WTC11 (cell line): ENCODE measurements around the gene ADAM30. TPM values are rescaled to one million over a fixed set of nuclear protein-coding genes. Genes with fewer than 3 reads are reported as not detected.

Source experiments
- ATAC-seq: fragments of 200-7000 bp; cut with Tn5 transposase; 2 replicates; pipeline ENCODE4 v1.10.0; 2021; ENCODE audit warnings: mild to moderate bottlenecking, moderate library complexity
- CTCF ChIA-PET: fragments of 300-600 bp; sonication (Branson Sonifier 250); formaldehyde crosslinking; loops from one replicate; lab custom pipeline; 2021; ENCODE audit warnings: antibody characterized with exemption; lab: Charles Lee
- POLR2A ChIA-PET: fragments of 350-600 bp; sonication (Branson Sonifier 250); formaldehyde crosslinking; loops from one replicate; lab custom pipeline; 2021; ENCODE audit warnings: antibody characterized with exemption; lab: Charles Lee
- DNase-seq: peaks from one replicate; pipeline ENCODE4 v3.0.0; 2021; ENCODE audit warnings: low spot score
- H3K27ac Mint-ChIP-seq: 2 replicates; pipeline ENCODE4 v1.8.0; 2021; ENCODE audit warnings: mixed read lengths
- H3K27me3 Mint-ChIP-seq: 2 replicates; pipeline ENCODE4 v1.8.0; 2021; ENCODE audit warnings: low read depth, mild to moderate bottlenecking, moderate library complexity, mixed read lengths
- H3K36me3 Mint-ChIP-seq: 2 replicates; pipeline ENCODE4 v1.8.0; 2021; ENCODE audit warnings: mixed read lengths
- H3K4me1 Mint-ChIP-seq: 2 replicates; pipeline ENCODE4 v1.8.0; 2022; ENCODE audit warnings: mixed read lengths
- H3K4me3 Mint-ChIP-seq: 2 replicates; pipeline ENCODE4 v1.8.0; 2021; ENCODE audit warnings: mild to moderate bottlenecking, moderate library complexity, mixed read lengths
- H3K9me3 Mint-ChIP-seq: 2 replicates; pipeline ENCODE4 v1.8.0; 2021; ENCODE audit warnings: mixed read lengths
- HMGA2 ChIP-seq: fragments of 250-450 bp; sonication (Bioruptor Pico); IDR thresholded peaks from 2 replicates; pipeline ENCODE4 v1.4.0; 2021; ENCODE audit warnings: mild to moderate bottlenecking, moderate library complexity
- RELA ChIP-seq: sonication (generic); formaldehyde crosslinking; IDR thresholded peaks from 2 replicates; pipeline ENCODE4 v1.8.1; 2022; ENCODE audit warnings: missing genetic modification reagents, mild to moderate bottlenecking, borderline replicate concordance
- TCF7 ChIP-seq: sonication (generic); formaldehyde crosslinking; IDR thresholded peaks from 2 replicates; pipeline ENCODE4 v1.8.0; 2022; ENCODE audit warnings: mild to moderate bottlenecking, low read depth, missing genetic modification reagents, moderate library complexity
- ZBTB21 ChIP-seq: sonication (generic); formaldehyde crosslinking; IDR thresholded peaks from 2 replicates; pipeline ENCODE4 v1.8.1; 2023; ENCODE audit warnings: mild to moderate bottlenecking, missing genetic modification reagents, borderline replicate concordance
- ZNF138 ChIP-seq: sonication (generic); formaldehyde crosslinking; conservative IDR thresholded peaks from 2 replicates; pipeline ENCODE4 v1.8.1; 2022; ENCODE audit warnings: mild to moderate bottlenecking, moderate library complexity, missing genetic modification reagents
- ZNF219 ChIP-seq: sonication (generic); formaldehyde crosslinking; IDR thresholded peaks from 2 replicates; pipeline ENCODE4 v1.8.0; 2023; ENCODE audit warnings: missing genetic modification reagents, mild to moderate bottlenecking, borderline replicate concordance
- total RNA-seq: library from RNA; stranded (reverse); gene quantifications from 3 replicates; pipeline ENCODE4 v1.2.3, GENCODE V29; 2021
- TF ChIP-seq, protein P1 (sequence below): fragments of 250-450 bp; sonication (Bioruptor Pico); conservative IDR thresholded peaks from 2 replicates; pipeline ENCODE4 v1.9.0; 2021; ENCODE audit warnings: mild to moderate bottlenecking
- TF ChIP-seq, protein P2 (sequence below): fragments of 250-450 bp; sonication (Bioruptor Pico); IDR thresholded peaks from 2 replicates; pipeline ENCODE4 v1.9.0; 2021; ENCODE audit warnings: mild to moderate bottlenecking, borderline replicate concordance
- TF ChIP-seq, protein P3 (sequence below): sonication (generic); formaldehyde crosslinking; IDR thresholded peaks from 2 replicates; pipeline ENCODE4 v1.8.1; 2022; ENCODE audit warnings: missing genetic modification reagents, borderline replicate concordance
- TF ChIP-seq, protein P4 (sequence below): fragments of 250-450 bp; sonication (Bioruptor Pico); IDR thresholded peaks from 2 replicates; pipeline ENCODE4 v1.9.0; 2021; ENCODE audit warnings: moderate library complexity, mild to moderate bottlenecking, inconsistent platforms, borderline replicate concordance
- TF ChIP-seq, protein P5 (sequence below): sonication (generic); formaldehyde crosslinking; IDR thresholded peaks from 2 replicates; pipeline ENCODE4 v1.8.0; 2023; ENCODE audit warnings: missing genetic modification reagents, mild to moderate bottlenecking, borderline replicate concordance
- TF ChIP-seq, protein P6 (sequence below): sonication (generic); formaldehyde crosslinking; IDR thresholded peaks from 2 replicates; pipeline ENCODE4 v1.8.1; 2022; ENCODE audit warnings: mild to moderate bottlenecking, moderate library complexity, missing genetic modification reagents
- TF ChIP-seq, protein P7 (sequence below): sonication (generic); formaldehyde crosslinking; IDR thresholded peaks from 2 replicates; pipeline ENCODE4 v1.8.0; 2022; ENCODE audit warnings: mild to moderate bottlenecking, missing genetic modification reagents
- TF ChIP-seq, protein P8 (sequence below): sonication (generic); formaldehyde crosslinking; IDR thresholded peaks from 2 replicates; pipeline ENCODE4 v1.8.1; 2023; ENCODE audit warnings: mild to moderate bottlenecking, missing genetic modification reagents
- TF ChIP-seq, protein P9 (sequence below): fragments of 250-450 bp; sonication (Bioruptor Pico); IDR thresholded peaks from 2 replicates; pipeline ENCODE4 v1.9.0; 2021; ENCODE audit warnings: mild to moderate bottlenecking

ADAM30 gene
- total RNA-seq, 1 experiment from 2014 or later, result not detected

DNA sequence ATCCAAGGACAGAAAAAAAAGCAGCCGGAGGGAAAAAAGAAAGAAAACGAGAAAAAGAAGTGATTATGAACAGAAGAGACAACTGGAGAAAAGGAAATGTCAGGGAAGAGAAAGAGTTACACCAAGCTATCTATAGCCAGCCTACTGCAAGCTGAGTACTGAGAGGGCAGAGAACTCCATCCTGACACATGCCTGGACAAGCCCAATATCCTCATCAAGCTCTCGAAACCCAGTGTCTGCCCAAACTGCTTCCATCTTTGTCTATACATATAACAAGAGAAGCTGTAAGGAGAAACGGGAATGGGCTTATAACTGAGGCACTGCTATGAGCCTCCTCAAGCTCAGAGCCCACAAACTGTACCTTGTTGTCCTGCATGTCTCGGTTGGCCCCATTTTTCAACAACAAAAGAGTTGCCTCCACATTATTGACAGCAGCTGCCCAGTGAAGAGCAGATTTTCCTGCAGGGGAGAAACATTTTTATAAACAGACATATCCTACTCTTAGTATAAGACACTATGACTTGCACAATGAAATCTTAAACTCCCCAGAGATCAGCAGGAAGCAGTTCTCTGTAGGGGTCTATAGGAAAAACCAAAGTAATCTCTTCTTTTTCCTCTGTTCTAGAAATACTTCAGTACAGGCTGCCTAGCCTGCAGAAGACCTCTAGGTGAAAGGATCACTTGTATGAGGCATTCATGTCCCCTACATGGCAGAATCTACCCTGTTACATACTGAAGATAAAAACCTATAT, 21.2 kb upstream of the ADAM30 start:
- DNase-seq (no peak), ATAC-seq (no peak)
- Mint-ChIP-seq H3K27ac (peak overlapping the region; percentile 1), H3K9me3 (no peaks in the 10 kb centered on the region), H3K4me3 (no peak overlapping the region), H3K36me3 (peaks cover 60% of the 10 kb centered on the region), H3K27me3 (no peaks in the 10 kb centered on the region), H3K4me1 (no peaks in the 10 kb centered on the region)
- ChIA-PET CTCF (interaction anchor here (0.6 to 1.5 kb wide), 2 partner anchors 21 to 31 kb away, joined by 3 to 4 read pairs; partner anchors contain the start of gene ADAM30), POLR2A (no interaction called here)
- TF ChIP-seq, protein P1, sequence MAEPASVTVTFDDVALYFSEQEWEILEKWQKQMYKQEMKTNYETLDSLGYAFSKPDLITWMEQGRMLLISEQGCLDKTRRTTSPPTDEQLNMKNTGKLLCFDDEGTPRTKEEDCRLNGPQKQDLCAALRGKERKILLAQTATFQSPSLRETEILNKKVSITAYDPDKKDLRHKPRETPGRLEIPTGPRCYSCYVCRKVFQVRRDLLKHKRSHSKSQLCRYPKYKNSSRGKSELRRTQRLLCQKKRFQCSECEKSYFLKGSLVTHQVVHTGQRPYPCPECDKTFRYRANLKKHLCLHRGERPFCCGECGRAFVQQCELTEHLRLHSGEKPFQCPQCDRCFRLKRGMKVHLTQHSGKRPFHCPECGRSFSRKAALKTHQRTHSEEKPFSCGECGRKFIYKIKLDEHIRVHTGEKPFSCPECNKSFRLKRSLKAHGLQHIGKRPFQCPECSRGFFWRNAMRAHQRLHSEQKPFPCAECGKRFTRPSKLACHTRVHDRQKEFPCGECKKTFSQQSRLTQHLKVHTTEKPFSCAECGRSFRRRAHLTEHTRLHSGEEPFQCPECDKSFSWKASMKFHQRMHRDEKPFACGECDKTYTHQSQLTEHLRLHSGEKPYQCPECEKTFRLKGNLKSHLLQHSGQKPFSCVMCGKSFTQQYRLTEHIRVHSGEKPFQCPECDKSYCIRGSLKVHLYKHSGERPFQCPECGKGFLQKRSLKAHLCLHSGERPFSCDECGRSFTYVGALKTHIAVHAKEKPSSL (CRISPR knock-in tag), result no peak
- TF ChIP-seq, protein P2, sequence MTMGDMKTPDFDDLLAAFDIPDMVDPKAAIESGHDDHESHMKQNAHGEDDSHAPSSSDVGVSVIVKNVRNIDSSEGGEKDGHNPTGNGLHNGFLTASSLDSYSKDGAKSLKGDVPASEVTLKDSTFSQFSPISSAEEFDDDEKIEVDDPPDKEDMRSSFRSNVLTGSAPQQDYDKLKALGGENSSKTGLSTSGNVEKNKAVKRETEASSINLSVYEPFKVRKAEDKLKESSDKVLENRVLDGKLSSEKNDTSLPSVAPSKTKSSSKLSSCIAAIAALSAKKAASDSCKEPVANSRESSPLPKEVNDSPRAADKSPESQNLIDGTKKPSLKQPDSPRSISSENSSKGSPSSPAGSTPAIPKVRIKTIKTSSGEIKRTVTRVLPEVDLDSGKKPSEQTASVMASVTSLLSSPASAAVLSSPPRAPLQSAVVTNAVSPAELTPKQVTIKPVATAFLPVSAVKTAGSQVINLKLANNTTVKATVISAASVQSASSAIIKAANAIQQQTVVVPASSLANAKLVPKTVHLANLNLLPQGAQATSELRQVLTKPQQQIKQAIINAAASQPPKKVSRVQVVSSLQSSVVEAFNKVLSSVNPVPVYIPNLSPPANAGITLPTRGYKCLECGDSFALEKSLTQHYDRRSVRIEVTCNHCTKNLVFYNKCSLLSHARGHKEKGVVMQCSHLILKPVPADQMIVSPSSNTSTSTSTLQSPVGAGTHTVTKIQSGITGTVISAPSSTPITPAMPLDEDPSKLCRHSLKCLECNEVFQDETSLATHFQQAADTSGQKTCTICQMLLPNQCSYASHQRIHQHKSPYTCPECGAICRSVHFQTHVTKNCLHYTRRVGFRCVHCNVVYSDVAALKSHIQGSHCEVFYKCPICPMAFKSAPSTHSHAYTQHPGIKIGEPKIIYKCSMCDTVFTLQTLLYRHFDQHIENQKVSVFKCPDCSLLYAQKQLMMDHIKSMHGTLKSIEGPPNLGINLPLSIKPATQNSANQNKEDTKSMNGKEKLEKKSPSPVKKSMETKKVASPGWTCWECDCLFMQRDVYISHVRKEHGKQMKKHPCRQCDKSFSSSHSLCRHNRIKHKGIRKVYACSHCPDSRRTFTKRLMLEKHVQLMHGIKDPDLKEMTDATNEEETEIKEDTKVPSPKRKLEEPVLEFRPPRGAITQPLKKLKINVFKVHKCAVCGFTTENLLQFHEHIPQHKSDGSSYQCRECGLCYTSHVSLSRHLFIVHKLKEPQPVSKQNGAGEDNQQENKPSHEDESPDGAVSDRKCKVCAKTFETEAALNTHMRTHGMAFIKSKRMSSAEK (CRISPR knock-in tag), result no peak
- TF ChIP-seq ZBTB21 (CRISPR knock-in tag), result no peak
- TF ChIP-seq, protein P3, sequence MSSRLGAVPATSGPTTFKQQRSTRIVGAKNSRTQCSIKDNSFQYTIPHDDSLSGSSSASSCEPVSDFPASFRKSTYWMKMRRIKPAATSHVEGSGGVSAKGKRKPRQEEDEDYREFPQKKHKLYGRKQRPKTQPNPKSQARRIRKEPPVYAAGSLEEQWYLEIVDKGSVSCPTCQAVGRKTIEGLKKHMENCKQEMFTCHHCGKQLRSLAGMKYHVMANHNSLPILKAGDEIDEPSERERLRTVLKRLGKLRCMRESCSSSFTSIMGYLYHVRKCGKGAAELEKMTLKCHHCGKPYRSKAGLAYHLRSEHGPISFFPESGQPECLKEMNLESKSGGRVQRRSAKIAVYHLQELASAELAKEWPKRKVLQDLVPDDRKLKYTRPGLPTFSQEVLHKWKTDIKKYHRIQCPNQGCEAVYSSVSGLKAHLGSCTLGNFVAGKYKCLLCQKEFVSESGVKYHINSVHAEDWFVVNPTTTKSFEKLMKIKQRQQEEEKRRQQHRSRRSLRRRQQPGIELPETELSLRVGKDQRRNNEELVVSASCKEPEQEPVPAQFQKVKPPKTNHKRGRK (CRISPR knock-in tag), result no peak
- no peak for TF ChIP-seq TCF7 (CRISPR knock-in tag)
- no peak for TF ChIP-seq ZNF219 (CRISPR knock-in tag)
- TF ChIP-seq, protein P4, sequence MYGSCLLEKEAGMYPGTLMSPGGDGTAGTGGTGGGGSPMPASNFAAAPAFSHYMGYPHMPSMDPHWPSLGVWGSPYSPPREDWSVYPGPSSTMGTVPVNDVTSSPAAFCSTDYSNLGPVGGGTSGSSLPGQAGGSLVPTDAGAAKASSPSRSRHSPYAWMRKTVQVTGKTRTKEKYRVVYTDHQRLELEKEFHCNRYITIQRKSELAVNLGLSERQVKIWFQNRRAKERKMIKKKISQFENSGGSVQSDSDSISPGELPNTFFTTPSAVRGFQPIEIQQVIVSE (CRISPR knock-in tag), result no peak
- TF ChIP-seq, protein P5, sequence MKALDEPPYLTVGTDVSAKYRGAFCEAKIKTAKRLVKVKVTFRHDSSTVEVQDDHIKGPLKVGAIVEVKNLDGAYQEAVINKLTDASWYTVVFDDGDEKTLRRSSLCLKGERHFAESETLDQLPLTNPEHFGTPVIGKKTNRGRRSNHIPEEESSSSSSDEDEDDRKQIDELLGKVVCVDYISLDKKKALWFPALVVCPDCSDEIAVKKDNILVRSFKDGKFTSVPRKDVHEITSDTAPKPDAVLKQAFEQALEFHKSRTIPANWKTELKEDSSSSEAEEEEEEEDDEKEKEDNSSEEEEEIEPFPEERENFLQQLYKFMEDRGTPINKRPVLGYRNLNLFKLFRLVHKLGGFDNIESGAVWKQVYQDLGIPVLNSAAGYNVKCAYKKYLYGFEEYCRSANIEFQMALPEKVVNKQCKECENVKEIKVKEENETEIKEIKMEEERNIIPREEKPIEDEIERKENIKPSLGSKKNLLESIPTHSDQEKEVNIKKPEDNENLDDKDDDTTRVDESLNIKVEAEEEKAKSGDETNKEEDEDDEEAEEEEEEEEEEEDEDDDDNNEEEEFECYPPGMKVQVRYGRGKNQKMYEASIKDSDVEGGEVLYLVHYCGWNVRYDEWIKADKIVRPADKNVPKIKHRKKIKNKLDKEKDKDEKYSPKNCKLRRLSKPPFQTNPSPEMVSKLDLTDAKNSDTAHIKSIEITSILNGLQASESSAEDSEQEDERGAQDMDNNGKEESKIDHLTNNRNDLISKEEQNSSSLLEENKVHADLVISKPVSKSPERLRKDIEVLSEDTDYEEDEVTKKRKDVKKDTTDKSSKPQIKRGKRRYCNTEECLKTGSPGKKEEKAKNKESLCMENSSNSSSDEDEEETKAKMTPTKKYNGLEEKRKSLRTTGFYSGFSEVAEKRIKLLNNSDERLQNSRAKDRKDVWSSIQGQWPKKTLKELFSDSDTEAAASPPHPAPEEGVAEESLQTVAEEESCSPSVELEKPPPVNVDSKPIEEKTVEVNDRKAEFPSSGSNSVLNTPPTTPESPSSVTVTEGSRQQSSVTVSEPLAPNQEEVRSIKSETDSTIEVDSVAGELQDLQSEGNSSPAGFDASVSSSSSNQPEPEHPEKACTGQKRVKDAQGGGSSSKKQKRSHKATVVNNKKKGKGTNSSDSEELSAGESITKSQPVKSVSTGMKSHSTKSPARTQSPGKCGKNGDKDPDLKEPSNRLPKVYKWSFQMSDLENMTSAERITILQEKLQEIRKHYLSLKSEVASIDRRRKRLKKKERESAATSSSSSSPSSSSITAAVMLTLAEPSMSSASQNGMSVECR (CRISPR knock-in tag), result no peak
- TF ChIP-seq, protein P6, sequence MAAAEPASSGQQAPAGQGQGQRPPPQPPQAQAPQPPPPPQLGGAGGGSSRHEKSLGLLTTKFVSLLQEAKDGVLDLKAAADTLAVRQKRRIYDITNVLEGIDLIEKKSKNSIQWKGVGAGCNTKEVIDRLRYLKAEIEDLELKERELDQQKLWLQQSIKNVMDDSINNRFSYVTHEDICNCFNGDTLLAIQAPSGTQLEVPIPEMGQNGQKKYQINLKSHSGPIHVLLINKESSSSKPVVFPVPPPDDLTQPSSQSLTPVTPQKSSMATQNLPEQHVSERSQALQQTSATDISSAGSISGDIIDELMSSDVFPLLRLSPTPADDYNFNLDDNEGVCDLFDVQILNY (CRISPR knock-in tag), result no peak
- TF ChIP-seq, protein P7, sequence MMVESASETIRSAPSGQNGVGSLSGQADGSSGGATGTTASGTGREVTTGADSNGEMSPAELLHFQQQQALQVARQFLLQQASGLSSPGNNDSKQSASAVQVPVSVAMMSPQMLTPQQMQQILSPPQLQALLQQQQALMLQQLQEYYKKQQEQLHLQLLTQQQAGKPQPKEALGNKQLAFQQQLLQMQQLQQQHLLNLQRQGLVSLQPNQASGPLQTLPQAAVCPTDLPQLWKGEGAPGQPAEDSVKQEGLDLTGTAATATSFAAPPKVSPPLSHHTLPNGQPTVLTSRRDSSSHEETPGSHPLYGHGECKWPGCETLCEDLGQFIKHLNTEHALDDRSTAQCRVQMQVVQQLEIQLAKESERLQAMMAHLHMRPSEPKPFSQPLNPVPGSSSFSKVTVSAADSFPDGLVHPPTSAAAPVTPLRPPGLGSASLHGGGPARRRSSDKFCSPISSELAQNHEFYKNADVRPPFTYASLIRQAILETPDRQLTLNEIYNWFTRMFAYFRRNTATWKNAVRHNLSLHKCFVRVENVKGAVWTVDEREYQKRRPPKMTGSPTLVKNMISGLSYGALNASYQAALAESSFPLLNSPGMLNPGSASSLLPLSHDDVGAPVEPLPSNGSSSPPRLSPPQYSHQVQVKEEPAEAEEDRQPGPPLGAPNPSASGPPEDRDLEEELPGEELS, result no peak
- TF ChIP-seq, protein P8, sequence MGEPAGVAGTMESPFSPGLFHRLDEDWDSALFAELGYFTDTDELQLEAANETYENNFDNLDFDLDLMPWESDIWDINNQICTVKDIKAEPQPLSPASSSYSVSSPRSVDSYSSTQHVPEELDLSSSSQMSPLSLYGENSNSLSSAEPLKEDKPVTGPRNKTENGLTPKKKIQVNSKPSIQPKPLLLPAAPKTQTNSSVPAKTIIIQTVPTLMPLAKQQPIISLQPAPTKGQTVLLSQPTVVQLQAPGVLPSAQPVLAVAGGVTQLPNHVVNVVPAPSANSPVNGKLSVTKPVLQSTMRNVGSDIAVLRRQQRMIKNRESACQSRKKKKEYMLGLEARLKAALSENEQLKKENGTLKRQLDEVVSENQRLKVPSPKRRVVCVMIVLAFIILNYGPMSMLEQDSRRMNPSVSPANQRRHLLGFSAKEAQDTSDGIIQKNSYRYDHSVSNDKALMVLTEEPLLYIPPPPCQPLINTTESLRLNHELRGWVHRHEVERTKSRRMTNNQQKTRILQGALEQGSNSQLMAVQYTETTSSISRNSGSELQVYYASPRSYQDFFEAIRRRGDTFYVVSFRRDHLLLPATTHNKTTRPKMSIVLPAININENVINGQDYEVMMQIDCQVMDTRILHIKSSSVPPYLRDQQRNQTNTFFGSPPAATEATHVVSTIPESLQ (CRISPR knock-in tag), result no peak
- TF ChIP-seq HMGA2 (CRISPR knock-in tag), result no peak
- TF ChIP-seq, protein P9, sequence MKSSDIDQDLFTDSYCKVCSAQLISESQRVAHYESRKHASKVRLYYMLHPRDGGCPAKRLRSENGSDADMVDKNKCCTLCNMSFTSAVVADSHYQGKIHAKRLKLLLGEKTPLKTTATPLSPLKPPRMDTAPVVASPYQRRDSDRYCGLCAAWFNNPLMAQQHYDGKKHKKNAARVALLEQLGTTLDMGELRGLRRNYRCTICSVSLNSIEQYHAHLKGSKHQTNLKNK (CRISPR knock-in tag), result no peak
- TF ChIP-seq ZNF138 (CRISPR knock-in tag), result no peak
- TF ChIP-seq RELA (CRISPR knock-in tag), result no peak
